Measurements from ENCODE around the gene ALOXE3. TPM values are rescaled to one million over a fixed set of nuclear protein-coding genes. Genes with fewer than 3 reads are reported as not detected.

Gene ALOXE3
- total and polyA plus RNA-seq, 2 experiments from 2014 or later: 0.10 to 0.27 TPM

- Histone ChIP-seq H3K4me1 (ENCODE audit: insufficient read depth) (peaks cover 21% of the 10 kb centered on the region), H3K79me2 (replicated peaks; ENCODE audit: insufficient read depth) (no peaks in the 10 kb centered on the region), H2AFZ (peak overlapping the region; percentile 86), H3K36me3 (ENCODE audit: insufficient read depth) (no peaks in the 10 kb centered on the region), H3K27ac (ENCODE audit: low read depth) (no peak overlapping the region), H3K4me3 (peak overlapping the region; percentile 35), H3K9me2 (ENCODE audit: insufficient read depth) (no peaks in the 10 kb centered on the region), H3F3A (replicated peaks; ENCODE audit: low read depth) (peaks cover 19% of the 10 kb centered on the region), H3K4me2 (peak overlapping the region; percentile 66), H4K20me1 (replicated peaks; ENCODE audit: insufficient read depth) (no peaks in the 10 kb centered on the region), H3K27me3 (ENCODE audit: insufficient read depth) (peaks cover 47% of the 10 kb centered on the region)
- Mint-ChIP-seq H3K27me3 (ENCODE audit: insufficient read depth, low read depth, poor library complexity) (peaks cover 25% of the 10 kb centered on the region), H3K4me1 (peaks cover 13% of the 10 kb centered on the region), H3K27ac (no peak overlapping the region; the same call in 1 of the 2 replicates), H3K36me3 (ENCODE audit: low read depth) (no peaks in the 10 kb centered on the region), H3K4me3 (peak overlapping the region; percentile 34; the same call in 2 of the 3 replicates), H3K9me3 (no peaks in the 10 kb centered on the region; the same call in 2 of the 3 replicates)
- ATAC-seq: no peak
- TF ChIP-seq CREB1 (CRISPR knock-in tag; IDR thresholded peaks at IDR 0.05; ENCODE audit: low read depth) (no peak), REST (IDR thresholded peaks at IDR 0.05; ENCODE audit: unreplicated experiment) (no peak), NANOG (IDR thresholded peaks at IDR 0.05; ENCODE audit: borderline replicate concordance) (no peak), STAT1 (IDR thresholded peaks at IDR 0.05; ENCODE audit: unreplicated experiment) (no peak), POLR2AphosphoS5 (IDR thresholded peaks at IDR 0.05; ENCODE audit: low read depth) (no peak), ETS1 (IDR thresholded peaks at IDR 0.05) (no peak), EZH2 (IDR thresholded peaks at IDR 0.05; ENCODE audit: low read depth, unreplicated experiment) (no peak), ZNF462 (CRISPR knock-in tag; IDR thresholded peaks at IDR 0.05) (no peak), JUNB (IDR thresholded peaks at IDR 0.05; ENCODE audit: unreplicated experiment) (no peak)
- DNase-seq (ENCODE audit: low spot score): no peak
Observed at GRCh38 chr17:8133941-8134340, 15.6 kb upstream of the ALOXE3 start.

Data from GM23338 (cell line).